ENCODE measurements around the gene IFT80.
"Not testable (repeated sequence)": the region's sequence is repeated elsewhere in the genome, so short reads cannot be mapped to it uniquely, and the experiment has no call there.

IFT80 gene

DNA sequence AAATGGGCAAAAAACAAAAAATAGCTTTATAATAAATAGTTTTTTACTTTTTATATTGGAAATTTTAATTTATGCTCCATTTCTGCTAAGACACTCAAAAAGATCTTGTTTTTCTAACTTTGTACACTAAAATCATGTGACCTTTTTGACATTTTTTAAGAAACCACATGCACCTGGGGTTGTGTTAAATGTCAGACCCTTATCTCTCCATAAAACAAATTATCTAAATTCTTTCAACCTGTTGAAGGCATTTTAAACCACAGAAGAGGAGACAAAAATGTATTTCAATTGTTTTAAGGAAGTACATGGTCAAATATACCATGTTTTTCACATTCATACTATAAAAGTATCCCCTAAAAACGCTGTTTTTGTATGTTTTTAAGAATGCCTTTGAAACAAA, 29.2 kb downstream of the IFT80 start:
- in situ Hi-C loops (cut with HindIII; ENCODE audit: low sequenced_read_pairs) = no loop called here

DNA sequence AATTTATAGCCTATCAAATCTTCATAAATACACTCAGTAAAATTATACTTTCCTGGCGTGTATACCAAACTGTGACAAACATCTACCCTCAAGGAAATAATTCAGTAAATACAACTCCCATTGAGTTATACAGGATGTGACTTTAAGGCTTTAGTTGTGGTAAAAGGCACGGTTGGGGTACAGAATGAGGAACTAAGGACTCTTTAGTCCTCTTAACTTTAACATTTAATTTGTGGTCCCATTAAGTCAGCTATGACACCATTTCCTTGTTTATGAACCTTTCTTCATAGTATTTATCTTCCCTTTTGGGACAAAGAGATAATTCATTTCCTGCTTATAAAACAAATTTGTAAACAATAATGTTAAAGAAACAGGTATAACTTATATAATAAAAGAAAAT, 30.2 kb downstream of the IFT80 start:
- in situ Hi-C loops (cut with HindIII; ENCODE audit: low sequenced_read_pairs) = no loop called here

DNA sequence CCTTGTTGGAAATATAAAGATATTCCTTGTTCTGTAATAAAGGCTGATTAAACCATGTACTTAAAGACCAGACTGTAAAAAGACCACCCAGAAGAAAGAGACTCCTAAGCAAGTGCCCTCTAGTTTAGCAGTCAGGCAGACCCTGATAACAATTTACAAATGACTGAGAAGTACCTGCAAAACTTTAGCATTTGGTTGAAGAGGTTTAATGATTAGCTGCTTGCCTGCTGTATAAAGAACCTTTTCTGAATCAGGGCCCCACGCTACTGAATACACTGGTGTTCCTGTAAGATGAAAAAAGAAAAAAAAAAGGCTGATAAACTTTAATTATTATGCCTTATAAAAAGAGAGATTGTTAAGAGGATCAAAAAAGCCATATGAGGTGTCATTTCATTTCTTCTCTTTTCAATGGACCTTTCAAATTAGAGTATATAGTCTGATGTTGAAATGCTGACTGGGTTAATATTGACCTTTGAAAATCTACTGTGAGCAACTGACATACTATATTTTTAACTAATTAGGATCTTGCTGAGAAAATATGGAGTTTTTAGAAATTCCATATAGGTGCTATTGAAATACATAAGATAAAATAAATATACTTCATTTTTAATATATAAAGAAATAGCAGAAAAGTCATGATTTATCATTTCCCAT, 33.0 kb downstream of the IFT80 start:
- in situ Hi-C loops (cut with HindIII; ENCODE audit: low sequenced_read_pairs) = no loop called here

DNA sequence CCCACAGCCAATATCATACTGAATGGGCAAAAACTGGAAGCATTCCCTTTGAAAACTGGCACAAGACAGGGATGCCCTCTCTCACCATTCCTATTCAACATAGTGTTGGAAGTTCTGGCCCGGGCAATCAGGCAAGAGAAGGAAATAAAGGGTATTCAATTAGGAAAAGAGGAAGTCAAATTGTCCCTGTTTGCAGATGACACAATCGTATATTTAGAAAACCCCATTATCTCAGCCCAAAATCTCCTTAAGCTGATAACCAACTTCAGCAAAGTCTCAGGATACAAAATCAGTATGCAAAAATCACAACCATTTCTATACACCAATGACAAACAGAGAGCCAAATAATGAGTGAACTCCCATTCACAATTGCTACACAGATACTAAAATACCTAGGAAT, 36.1 kb downstream of the IFT80 start:
- in situ Hi-C loops (cut with HindIII; ENCODE audit: low sequenced_read_pairs) = not testable (repeated sequence)

DNA sequence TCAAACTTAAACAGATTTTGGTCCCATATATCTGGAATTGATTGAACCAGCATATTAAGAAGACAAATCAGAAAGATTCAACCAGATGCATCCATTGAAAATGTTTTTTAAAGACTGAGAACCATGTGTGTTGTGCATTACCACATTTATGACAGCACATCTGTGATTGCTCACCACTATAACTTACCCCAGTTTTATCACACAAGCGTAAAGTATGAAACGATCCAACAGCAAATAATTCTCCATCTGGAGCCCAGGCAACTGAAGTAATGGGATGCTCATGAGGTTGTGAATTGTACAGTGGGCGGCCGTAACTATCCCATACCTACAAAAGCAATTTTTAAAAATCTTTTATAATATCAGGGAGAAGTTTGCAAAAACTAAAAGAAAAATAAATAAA, 43.2 kb downstream of the IFT80 start:
- in situ Hi-C loops (cut with HindIII; ENCODE audit: low sequenced_read_pairs) = no loop called here

GRCh38 chr3:160346511-160346910, 52.5 kb downstream of the IFT80 start:
- in situ Hi-C loops (cut with HindIII; ENCODE audit: low sequenced_read_pairs) = no loop called here

GRCh38 chr3:160343132-160343531, 55.9 kb downstream of the IFT80 start:
- in situ Hi-C loops (cut with HindIII; ENCODE audit: low sequenced_read_pairs) = no loop called here

- in situ Hi-C loops (cut with HindIII; ENCODE audit: low sequenced_read_pairs) = no loop called here
These were observed 58.7 kb downstream of the IFT80 start for GRCh38 chr3:160340351-160340750.

GRCh38 chr3:160331127-160331937, 67.7 kb downstream of the IFT80 start:
- in situ Hi-C loops (cut with HindIII; ENCODE audit: low sequenced_read_pairs) = no loop called here

- in situ Hi-C loops (cut with HindIII; ENCODE audit: low sequenced_read_pairs) = no loop called here
These were observed 68.3 kb downstream of the IFT80 start for GRCh38 chr3:160330690-160331089.

DNA sequence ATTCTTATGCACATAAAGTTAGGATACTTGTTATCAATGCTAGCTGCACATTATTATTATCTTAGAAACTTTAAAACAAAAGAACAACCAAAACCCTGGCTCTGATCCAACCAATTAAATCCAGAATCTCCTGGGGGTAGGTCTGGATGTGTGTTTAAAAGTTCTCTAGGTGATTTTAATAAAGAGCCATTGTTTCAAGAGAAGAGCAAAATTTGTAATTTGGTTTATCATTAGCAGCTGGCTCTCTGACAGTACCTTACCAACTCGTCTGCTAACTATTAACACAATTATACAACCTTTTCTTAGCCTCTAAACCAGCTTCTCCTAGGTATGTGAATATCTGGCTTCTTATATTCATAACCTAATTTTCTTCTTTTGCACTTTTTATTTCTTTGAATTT, 68.9 kb downstream of the IFT80 start:
- in situ Hi-C loops (cut with HindIII; ENCODE audit: low sequenced_read_pairs) = no loop called here

DNA sequence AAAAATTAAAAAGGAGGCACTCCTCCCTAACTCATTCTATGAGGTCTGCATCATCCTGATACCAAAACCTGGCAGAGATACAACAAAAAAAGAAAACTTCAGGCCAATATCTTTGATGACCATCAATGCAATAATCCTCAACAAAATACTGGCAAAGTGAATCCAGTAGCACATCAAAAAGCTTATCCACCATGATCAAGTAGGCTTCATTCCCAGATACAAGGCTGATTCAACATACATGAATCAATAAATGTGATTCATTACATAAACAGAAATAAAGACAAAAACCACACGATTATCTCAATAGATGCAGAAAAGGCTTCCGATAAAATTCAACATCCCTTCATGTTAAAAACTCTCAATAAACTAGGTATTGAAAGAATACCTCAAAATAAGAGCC, 72.7 kb downstream of the IFT80 start:
- in situ Hi-C loops (cut with HindIII; ENCODE audit: low sequenced_read_pairs) = not testable (repeated sequence)

DNA sequence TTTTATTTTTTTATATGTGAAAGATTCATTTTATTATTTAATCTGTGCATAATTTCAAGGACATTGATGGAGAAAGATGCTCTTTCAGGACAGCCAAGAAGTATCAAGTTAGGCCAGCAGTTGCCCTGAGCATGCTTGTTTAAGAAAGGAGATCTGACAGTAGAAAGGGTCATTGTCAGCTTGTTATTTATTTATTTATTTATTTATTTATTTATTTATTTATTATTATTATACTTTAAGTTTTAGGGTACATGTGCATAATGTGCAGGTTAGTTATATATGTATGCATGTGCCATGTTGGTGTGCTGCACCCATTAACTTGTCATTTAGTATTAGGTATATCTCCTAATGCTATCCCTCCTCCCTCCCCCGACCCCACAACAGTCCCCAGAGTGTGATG, 77.2 kb downstream of the IFT80 start:
- in situ Hi-C loops (cut with HindIII; ENCODE audit: low sequenced_read_pairs) = not testable (repeated sequence)

DNA sequence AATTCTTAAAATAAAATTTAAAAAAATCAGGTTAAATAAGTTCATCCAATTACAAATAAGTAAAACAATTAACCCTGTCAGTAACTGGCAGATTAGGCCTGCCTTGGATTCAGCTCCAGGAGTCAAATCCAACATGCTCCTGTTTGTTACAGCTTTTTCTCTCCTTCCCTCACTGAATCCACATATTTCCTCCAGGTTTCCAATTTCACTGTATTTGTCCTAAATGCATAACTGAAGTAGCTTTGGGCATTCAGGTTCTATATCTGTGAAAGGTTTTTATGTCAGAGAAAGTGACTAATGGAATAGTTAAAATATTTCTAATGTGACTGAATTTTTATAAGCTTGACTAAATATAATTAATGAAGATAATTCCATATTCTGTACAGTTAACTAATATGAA, 79.7 kb downstream of the IFT80 start:
- in situ Hi-C loops (cut with HindIII; ENCODE audit: low sequenced_read_pairs) = no loop called here

- in situ Hi-C loops (cut with HindIII; ENCODE audit: low sequenced_read_pairs) = no loop called here
These were observed 84.0 kb downstream of the IFT80 start for GRCh38 chr3:160314995-160315394.

DNA sequence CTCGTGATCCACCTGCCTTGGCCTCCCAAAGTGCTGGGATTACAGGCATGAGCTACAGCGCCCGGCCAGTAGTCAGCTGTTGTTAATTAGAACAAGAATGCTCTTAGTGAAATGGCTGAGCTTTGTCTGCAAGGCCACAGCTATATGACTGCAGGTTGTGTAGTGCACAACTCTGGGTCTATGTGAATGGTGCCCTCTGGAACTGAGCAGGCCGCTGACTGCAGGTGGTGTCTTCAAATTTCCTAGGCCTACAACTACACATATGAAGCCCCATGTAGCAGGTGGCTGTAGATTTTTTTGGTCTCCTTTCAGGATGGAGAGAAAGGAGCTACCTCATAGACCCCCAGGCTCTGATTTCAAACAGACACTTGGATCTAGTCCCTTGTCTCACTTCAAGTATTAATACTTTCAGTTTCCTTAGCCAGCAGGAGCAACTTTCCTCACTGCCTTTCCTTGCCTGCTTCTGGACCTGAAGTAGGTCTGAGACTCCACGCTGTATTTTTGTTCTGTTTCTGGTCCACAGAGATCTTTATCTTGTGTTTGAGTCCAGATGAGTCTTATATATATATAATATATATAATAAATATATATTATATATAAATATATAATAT, 86.9 kb downstream of the IFT80 start:
- in situ Hi-C loops (cut with HindIII; ENCODE audit: low sequenced_read_pairs) = no loop called here

DNA sequence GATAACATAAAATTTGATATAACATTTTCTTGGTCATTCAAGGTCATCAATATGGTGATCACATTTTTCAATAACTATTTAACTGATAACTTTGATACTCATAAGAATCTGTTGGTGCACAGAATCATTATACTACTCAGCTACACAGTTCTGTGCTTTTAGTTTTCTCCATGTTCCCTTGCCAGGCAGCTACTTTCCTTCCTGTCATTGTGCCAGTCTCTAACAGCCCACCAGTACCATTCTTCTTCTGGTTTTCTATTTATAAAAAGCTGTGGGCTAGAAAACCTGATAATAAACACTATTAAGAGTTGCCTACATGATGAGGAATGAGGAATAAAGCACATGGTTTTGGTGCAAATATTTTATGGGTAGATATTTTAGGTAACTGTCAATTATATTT, 96.2 kb downstream of the IFT80 start:
- in situ Hi-C loops (cut with HindIII; ENCODE audit: low sequenced_read_pairs) = no loop called here

- in situ Hi-C loops (cut with HindIII; ENCODE audit: low sequenced_read_pairs) = no loop called here
These were observed 102.4 kb downstream of the IFT80 start for GRCh38 chr3:160296591-160296990.

GRCh38 chr3:160291909-160292299, 107.1 kb downstream of the IFT80 start:
- in situ Hi-C loops (cut with HindIII; ENCODE audit: low sequenced_read_pairs) = no loop called here

DNA sequence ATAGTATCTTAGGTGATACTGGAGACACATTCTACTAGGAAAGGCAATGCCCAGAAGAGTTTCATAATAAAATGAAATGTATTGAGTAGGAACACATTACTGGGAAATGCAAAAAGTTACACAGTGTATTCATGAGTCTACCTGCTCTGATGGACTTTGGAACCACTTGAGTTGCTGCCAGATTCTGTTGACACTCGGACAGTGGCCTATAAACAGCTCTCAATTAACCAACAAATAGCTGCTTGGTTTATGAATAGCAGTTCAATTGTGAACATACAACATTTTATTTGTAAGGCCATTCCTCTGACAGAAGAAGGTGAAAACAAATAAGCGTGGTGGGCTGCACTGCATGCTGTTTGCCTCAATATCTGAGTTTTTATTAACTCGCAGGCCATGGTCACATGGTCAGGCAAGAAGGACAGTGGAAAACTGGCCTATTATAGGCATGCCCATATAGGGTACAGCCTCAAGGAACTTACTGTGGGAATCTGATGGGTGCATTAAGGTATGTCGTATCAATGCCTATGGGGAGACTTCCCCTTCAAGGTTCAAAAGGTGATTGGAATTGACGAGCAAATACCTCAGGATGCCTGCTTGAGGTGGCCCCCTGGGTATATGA, 107.6 kb downstream of the IFT80 start:
- in situ Hi-C loops (cut with HindIII; ENCODE audit: low sequenced_read_pairs) = no loop called here

GRCh38 chr3:160287666-160288065, 111.4 kb downstream of the IFT80 start:
- in situ Hi-C loops (cut with HindIII; ENCODE audit: low sequenced_read_pairs) = no loop called here

- in situ Hi-C loops (cut with HindIII; ENCODE audit: low sequenced_read_pairs) = no loop called here
These were observed 112.8 kb downstream of the IFT80 start for GRCh38 chr3:160286231-160286630.

All from DLD1 (cell line).